SK-N-MC (cell line): ENCODE data around the gene CTU1.

Source experiments
- DNase-seq: peaks from one replicate; pipeline ENCODE4 v3.0.0-alpha.2; 2011; ENCODE audit warnings: low read depth, low spot score
- H3K27ac ChIP-seq: fragments of 200-600 bp; sonication (generic); 2 replicates; pipeline ENCODE4 v1.5.1; 2016; ENCODE audit warnings: mixed run types
- H3K36me3 ChIP-seq: fragments of 200-600 bp; sonication (generic); 2 replicates; pipeline ENCODE4 v1.6.1; 2017; ENCODE audit warnings: antibody characterized with exemption, low read length, mixed read lengths; ENCODE audit not compliant: insufficient read depth
- H3K4me3 ChIP-seq: fragments of 200-600 bp; sonication (generic); 2 replicates; pipeline ENCODE4 v1.5.1; 2016
- H3K9ac ChIP-seq: fragments of 200-600 bp; sonication (generic); 2 replicates; pipeline ENCODE4 v1.8.0; 2017; ENCODE audit warnings: mixed run types, mixed read lengths; ENCODE audit not compliant: insufficient read length
- H3K9me3 ChIP-seq: fragments of 200-600 bp; sonication (generic); 2 replicates; pipeline ENCODE4 v1.6.1; 2017; ENCODE audit warnings: low read depth, mild to moderate bottlenecking, antibody characterized with exemption, low read length, moderate library complexity, mixed read lengths
- EZH2 ChIP-seq: fragments of 200-600 bp; sonication (generic); IDR thresholded peaks from one replicate; pipeline ENCODE4 v1.6.1; 2017; ENCODE audit warnings: antibody characterized with exemption
- FOXP2 ChIP-seq: optimal IDR thresholded peaks from 2 replicates; pipeline ENCODE3; 2011; ENCODE audit warnings: mild to moderate bottlenecking, moderate library complexity; ENCODE audit not compliant: insufficient read depth; ENCODE audit errors: extremely low read length, control extremely low read depth
- POLR2AphosphoS5 ChIP-seq: IDR thresholded peaks from 2 replicates; pipeline ENCODE4 v1.6.1; 2012; ENCODE audit warnings: mild to moderate bottlenecking, low read depth, low read length, borderline replicate concordance

The CTU1 gene

DNA sequence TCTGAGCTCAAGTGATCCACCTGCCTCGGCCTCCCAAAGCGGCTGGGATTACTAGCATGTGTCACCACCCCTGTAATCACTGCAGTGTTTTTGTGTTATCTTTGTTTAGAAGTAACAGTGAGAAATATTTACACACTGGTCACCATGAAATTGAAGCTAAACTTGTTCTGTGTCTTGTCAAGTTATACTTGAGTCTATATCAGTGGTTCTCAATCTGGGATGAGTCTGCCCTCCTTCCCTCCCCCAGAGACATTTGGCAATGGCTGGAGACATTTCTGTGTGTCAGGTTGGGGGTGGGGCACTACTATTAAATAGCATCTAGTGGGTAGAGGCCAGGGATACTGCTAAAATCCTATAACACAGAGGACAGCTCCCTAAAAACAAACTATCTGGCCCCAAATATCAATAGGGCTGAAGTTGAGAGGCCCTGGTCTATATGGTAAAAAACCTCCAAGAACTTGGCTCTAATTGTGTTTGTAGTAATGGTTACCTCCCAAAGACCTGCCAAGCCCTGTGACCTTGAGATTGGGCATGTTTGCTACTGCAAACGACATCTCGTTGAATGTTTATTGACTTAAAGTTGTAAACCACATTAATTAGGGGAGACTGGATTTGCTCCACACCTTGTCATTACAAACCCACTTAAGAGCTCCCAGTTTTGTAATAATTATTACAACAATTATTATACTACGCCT lies 6.9 kb downstream of the CTU1 start:
- no peak for DNase-seq
- no peak overlapping the region for H3K9ac ChIP-seq
- H3K27ac ChIP-seq = no peak overlapping the region
- H3K36me3 ChIP-seq = peaks cover 26% of the 10 kb centered on the region; the same call in 1 of the 2 replicates
- no peak overlapping the region for H3K4me3 ChIP-seq
- TF ChIP-seq FOXP2 (no peak), EZH2 (no peak), POLR2AphosphoS5 (no peak)
- no peaks in the 10 kb centered on the region for H3K9me3 ChIP-seq

DNA sequence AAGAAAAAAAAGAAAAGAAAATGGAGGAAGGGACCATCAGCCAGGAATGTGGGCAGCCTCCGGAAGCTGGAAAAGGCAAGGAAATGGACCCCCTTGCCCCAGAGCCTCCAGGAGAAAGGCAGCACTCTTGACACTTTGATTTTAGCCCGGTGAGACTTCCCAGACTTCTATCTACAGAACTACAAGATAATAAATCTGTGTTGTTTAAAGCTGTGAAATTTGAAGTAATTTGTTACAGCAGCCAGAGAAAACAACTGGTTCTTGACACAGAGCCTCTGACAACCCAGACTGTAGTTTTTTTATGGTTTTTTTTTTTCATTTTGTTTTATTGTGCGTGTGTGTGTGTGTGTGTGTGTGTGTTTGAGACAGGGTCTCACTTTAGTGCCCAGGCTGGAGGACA lies 7.6 kb downstream of the CTU1 start:
- TF ChIP-seq FOXP2 (no peak), EZH2 (no peak), POLR2AphosphoS5 (no peak)
- Histone ChIP-seq H3K9ac (no peak overlapping the region), H3K27ac (no peak overlapping the region), H3K9me3 (no peaks in the 10 kb centered on the region), H3K36me3 (peaks cover 26% of the 10 kb centered on the region; the same call in 1 of the 2 replicates), H3K4me3 (no peak overlapping the region)
- no peak for DNase-seq

DNA sequence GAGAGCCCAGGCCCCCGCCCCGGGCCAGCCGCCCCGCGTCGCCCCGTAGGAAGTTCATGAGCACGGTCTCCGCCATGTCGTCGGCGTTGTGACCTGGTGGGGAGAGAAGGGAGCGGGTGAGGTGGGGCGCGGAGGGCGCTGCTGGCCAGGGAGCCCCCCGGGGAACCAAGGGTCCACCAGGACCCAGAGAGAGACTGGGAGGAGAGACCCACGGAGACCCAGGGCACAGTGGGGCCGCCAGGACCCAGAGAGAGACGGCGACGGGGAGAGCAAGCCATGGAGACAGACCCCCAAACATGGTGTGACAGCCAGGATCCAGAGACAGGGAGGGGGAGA lies 9.2 kb downstream of the CTU1 start:
- H3K36me3 ChIP-seq = peaks cover 26% of the 10 kb centered on the region; the same call in 1 of the 2 replicates
- TF ChIP-seq FOXP2 (no peak), EZH2 (no peak), POLR2AphosphoS5 (no peak)
- DNase-seq = no peak
- no peak overlapping the region for H3K4me3 ChIP-seq
- H3K9me3 ChIP-seq = no peaks in the 10 kb centered on the region
- no peak overlapping the region for H3K9ac ChIP-seq
- H3K27ac ChIP-seq = no peak overlapping the region

DNA sequence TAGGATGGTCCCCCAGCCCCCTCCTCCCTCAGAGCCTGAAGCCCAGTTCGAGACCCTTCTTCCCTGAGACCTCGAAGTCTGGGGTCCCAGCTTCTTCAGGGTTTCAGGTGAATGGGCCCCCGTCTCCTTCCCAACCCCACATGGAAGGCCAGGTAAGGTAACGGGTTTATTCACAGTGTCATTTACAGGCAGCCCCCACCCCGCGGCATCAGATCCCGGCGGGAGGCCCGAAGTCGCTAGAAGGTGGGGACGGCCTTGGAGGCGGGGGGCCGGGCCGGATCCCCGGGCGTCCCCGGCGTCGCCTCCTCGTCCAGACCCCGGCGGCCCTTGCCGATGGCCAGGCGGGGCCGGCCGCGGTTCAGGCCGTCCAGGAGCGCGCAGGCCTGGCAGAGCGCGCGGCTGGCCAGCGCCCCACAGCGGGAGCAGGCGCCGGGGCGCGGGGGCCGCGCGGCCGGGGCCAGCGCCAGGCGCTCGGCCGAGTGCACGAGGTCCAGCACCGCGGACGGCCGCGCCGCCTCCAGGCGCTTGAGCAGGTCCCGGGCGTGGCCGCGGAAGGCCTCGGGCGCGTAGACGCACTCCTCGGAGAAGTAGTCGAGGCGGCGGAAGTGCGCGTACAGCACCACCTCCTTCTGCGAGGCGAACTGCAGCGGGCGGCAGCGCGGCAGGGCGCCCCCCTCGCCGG lies 9.7 kb downstream of the CTU1 start:
- no peak for DNase-seq
- H3K4me3 ChIP-seq = no peak overlapping the region
- H3K9ac ChIP-seq = no peak overlapping the region
- no peak overlapping the region for H3K27ac ChIP-seq
- peaks cover 21% of the 10 kb centered on the region; the same call in 1 of the 2 replicates for H3K36me3 ChIP-seq
- no peaks in the 10 kb centered on the region for H3K9me3 ChIP-seq
- TF ChIP-seq POLR2AphosphoS5 (no peak), FOXP2 (no peak), EZH2 (no peak)

DNA sequence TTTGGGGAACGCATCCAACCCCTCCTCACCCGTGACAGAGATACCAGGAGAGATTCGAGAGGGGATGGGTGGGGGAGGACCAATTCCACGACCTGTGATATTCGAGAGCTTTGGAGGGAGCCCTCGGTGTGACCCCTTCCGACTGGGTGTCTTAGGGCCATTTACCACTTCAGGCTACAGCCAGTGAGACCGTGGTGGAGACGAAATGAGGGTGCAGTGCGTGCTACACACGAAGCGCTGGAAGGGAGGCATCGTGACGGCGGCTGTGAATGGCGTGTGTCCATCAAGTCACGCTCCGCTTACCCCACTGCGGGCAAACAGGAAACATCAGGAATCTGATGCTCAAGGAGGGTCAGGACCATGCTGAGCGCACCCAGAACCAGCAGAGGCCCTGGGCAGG lies 10.4 kb downstream of the CTU1 start:
- no peak overlapping the region for H3K27ac ChIP-seq
- peaks cover 17% of the 10 kb centered on the region; the same call in 1 of the 2 replicates for H3K36me3 ChIP-seq
- no peak overlapping the region for H3K4me3 ChIP-seq
- H3K9me3 ChIP-seq = no peaks in the 10 kb centered on the region
- DNase-seq = no peak
- TF ChIP-seq EZH2 (no peak), POLR2AphosphoS5 (no peak), FOXP2 (no peak)
- H3K9ac ChIP-seq = no peak overlapping the region

DNA sequence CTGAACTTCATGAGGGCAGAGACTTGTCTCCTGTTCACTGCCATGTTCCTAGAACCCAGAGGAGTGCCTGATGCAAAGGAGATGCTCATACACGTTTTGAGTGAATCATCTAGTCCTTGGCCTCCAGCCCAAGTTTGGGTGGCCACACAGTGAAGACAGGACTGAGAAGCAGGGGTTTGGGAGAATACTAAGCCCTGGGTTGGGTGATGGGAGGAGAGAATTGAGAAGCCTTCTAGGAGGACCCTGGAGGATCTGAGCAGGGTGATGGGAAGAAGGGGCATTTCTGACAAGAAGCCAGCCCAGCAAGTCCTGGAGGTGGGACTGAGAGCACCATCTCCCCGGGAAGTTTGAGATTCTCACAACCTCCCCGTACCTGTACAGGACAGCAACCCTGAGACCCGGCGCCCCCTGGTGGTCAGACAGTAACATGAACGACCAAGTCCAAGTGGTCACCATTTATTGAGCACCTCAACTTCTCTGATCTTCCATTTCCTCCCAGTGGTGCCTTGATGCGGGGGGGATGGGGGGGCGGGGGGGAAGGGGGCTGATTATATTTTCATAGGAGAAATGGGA lies 11.0 kb downstream of the CTU1 start:
- no peaks in the 10 kb centered on the region for H3K9me3 ChIP-seq
- no peak for DNase-seq
- H3K36me3 ChIP-seq = peaks cover 12% of the 10 kb centered on the region; the same call in 1 of the 2 replicates
- no peak overlapping the region for H3K27ac ChIP-seq
- no peak overlapping the region for H3K4me3 ChIP-seq
- TF ChIP-seq FOXP2 = no peak
- no peak for TF ChIP-seq POLR2AphosphoS5
- TF ChIP-seq EZH2 = no peak
- no peak overlapping the region for H3K9ac ChIP-seq

DNA sequence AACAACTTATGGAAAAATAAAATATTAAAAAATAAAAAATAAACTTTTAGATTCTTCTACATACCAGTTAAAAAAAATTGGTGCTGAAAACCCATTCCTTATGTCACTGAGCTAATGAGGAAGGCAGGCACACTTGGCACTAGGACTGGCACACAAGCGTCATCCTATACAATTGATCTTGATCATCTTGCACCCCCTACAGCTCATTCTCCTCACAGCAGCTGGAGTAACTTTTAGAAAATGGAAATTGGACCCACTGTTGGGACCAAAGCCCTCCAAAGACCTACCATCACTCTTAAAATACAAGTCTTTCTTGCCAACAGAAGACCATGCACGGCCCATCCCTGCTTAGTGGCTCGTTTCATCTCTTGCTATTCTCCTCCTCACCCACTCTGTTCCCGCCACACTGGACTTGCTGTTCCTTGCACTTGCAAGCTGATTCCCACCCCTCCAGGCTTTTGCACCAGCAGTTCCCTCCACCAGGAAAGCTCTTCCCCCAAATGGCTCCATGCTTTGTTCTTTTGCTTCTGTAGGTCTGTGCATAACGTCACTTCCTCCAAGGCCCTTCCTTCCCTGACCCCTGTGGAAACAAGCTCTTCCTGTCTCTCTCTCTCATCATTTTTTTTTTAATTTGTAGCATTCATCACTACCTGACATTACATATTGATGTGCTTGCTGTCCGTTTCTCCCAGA lies 11.6 kb downstream of the CTU1 start:
- DNase-seq = no peak
- Histone ChIP-seq H3K4me3 (no peak overlapping the region), H3K9ac (no peak overlapping the region), H3K27ac (no peak overlapping the region), H3K36me3 (peaks cover 10% of the 10 kb centered on the region; the same call in 1 of the 2 replicates), H3K9me3 (no peaks in the 10 kb centered on the region)
- TF ChIP-seq EZH2 (no peak), FOXP2 (no peak), POLR2AphosphoS5 (no peak)
